ENCODE data around the gene ELOF1.

The ELOF1 gene

GRCh38 chr19:11594084-11594483 lies 35.1 kb upstream of the ELOF1 start:
- TF ChIP-seq ZC3H10 (CRISPR knock-in tag; IDR thresholded peaks at IDR 0.05) (no peak), TSHZ2 (CRISPR knock-in tag; IDR thresholded peaks at IDR 0.05) (no peak), ARNTL (CRISPR knock-in tag; IDR thresholded peaks at IDR 0.05; ENCODE audit: borderline replicate concordance, low read depth) (no peak), TOX (CRISPR knock-in tag; IDR thresholded peaks at IDR 0.05; ENCODE audit: borderline replicate concordance) (no peak), CSDC2 (CRISPR knock-in tag; IDR thresholded peaks at IDR 0.05) (no peak), ZNF8 (CRISPR knock-in tag; IDR thresholded peaks at IDR 0.05) (no peak), PPARA (CRISPR knock-in tag; IDR thresholded peaks at IDR 0.05; ENCODE audit: borderline replicate concordance) (no peak), PATZ1 (CRISPR knock-in tag; IDR thresholded peaks at IDR 0.05; ENCODE audit: borderline replicate concordance) (no peak), BACH2 (CRISPR knock-in tag; IDR thresholded peaks at IDR 0.05; ENCODE audit: borderline replicate concordance) (no peak), ESRRG (CRISPR knock-in tag; IDR thresholded peaks at IDR 0.05) (no peak), TCF4 (CRISPR knock-in tag; IDR thresholded peaks at IDR 0.05; ENCODE audit: borderline replicate concordance) (no peak), OSR1 (CRISPR knock-in tag; IDR thresholded peaks at IDR 0.05) (no peak), ZFP3 (CRISPR knock-in tag; IDR thresholded peaks at IDR 0.05) (no peak)
- ATAC-seq: no peak

GRCh38 chr19:11587975-11588631 lies 29.1 kb upstream of the ELOF1 start:
- TF ChIP-seq TSHZ2 (CRISPR knock-in tag; IDR thresholded peaks at IDR 0.05): no peak
- no peak for TF ChIP-seq TOX (CRISPR knock-in tag; IDR thresholded peaks at IDR 0.05; ENCODE audit: borderline replicate concordance)
- TF ChIP-seq PPARA (CRISPR knock-in tag; IDR thresholded peaks at IDR 0.05; ENCODE audit: borderline replicate concordance): no peak
- TF ChIP-seq ARNTL (CRISPR knock-in tag; IDR thresholded peaks at IDR 0.05; ENCODE audit: borderline replicate concordance, low read depth): no peak
- TF ChIP-seq CSRNP3 (CRISPR knock-in tag; IDR thresholded peaks at IDR 0.05): no peak
- no peak for TF ChIP-seq BACH2 (CRISPR knock-in tag; IDR thresholded peaks at IDR 0.05; ENCODE audit: borderline replicate concordance)
- TF ChIP-seq ISL1 (CRISPR knock-in tag; IDR thresholded peaks at IDR 0.05): no peak
- no peak for TF ChIP-seq RARB (CRISPR knock-in tag; IDR thresholded peaks at IDR 0.05)
- TF ChIP-seq ZFP3 (CRISPR knock-in tag; IDR thresholded peaks at IDR 0.05): no peak
- TF ChIP-seq CSDC2 (CRISPR knock-in tag; IDR thresholded peaks at IDR 0.05): no peak
- no peak for TF ChIP-seq GLIS3 (CRISPR knock-in tag; IDR thresholded peaks at IDR 0.05)
- TF ChIP-seq ZC3H10 (CRISPR knock-in tag; IDR thresholded peaks at IDR 0.05): no peak
- peak; percentile 66 for ATAC-seq

GRCh38 chr19:11587302-11587974 lies 28.4 kb upstream of the ELOF1 start:
- peak; percentile 97 for ATAC-seq
- TF ChIP-seq ARNTL (CRISPR knock-in tag; IDR thresholded peaks at IDR 0.05; ENCODE audit: borderline replicate concordance, low read depth) (no peak), BACH2 (CRISPR knock-in tag; IDR thresholded peaks at IDR 0.05; ENCODE audit: borderline replicate concordance) (no peak), ESRRG (CRISPR knock-in tag; IDR thresholded peaks at IDR 0.05) (no peak), ZNF8 (CRISPR knock-in tag; IDR thresholded peaks at IDR 0.05) (no peak), TSHZ2 (CRISPR knock-in tag; IDR thresholded peaks at IDR 0.05) (no peak), RARB (CRISPR knock-in tag; IDR thresholded peaks at IDR 0.05) (no peak), TCF4 (CRISPR knock-in tag; IDR thresholded peaks at IDR 0.05; ENCODE audit: borderline replicate concordance) (no peak), SNAI2 (CRISPR knock-in tag; IDR thresholded peaks at IDR 0.05) (no peak), POU6F1 (CRISPR knock-in tag; IDR thresholded peaks at IDR 0.05; ENCODE audit: borderline replicate concordance, low read depth) (no peak), ZFP3 (CRISPR knock-in tag; IDR thresholded peaks at IDR 0.05) (no peak)

Data from SK-N-SH treated with all-trans-retinoic acid at 6 μM for 48 hours (cell line).